ENCODE measurements around the gene GBF1. TPM values are rescaled to one million over a fixed set of nuclear protein-coding genes. Genes with fewer than 3 reads are reported as not detected.

GBF1 gene
- polyA plus RNA-seq, 3 donors = 4.2 to 17.4 (median 11.9) TPM

- Mint-ChIP-seq H3K9me3 (no peaks in the 10 kb centered on the region), H3K27ac (peak overlapping the region in 1 of 7 donors; percentile 3), H3K4me3 (peak overlapping the region in 1 of 2 donors; percentile 68), H3K27me3 (ENCODE audit: low read depth in 3 of 3) (peaks cover 12 to 25% (median 24%) of the 10 kb centered on the region in 3 donors), H3K4me1 (peaks cover 22% of the 10 kb centered on the region), H3K36me3 (peaks cover 11 to 18% of the 10 kb centered on the region in 2 donors)
- 89% methylated on average over 5 of the region's 5 CpGs for WGBS (ENCODE audit: insufficient coverage)
- H3K27me3 ChIP-seq (ENCODE audit: control insufficient read depth in 2 of 2, insufficient read depth in 2 of 2, low read length in 2 of 2) = peaks cover 0 to 17% of the 10 kb centered on the region in 2 donors
- H4K20me1 ChIP-seq (ENCODE audit: insufficient read depth, low read length) = peaks cover 18% of the 10 kb centered on the region
- peaks cover 8 to 10% of the 10 kb centered on the region in 2 donors for H3K36me3 ChIP-seq (replicated peaks in 1 of 2; ENCODE audit: control insufficient read depth in 1 of 2, insufficient read depth in 2 of 2, low read length in 2 of 2)
- H3K4me3 ChIP-seq (replicated peaks in 1 of 3; ENCODE audit: low read depth in 2 of 3, low read length in 3 of 3) = no peak overlapping the region
- no peak overlapping the region for H3K9ac ChIP-seq (ENCODE audit: insufficient read depth, low read length, poor library complexity, severe bottlenecking)
- no peak for TF ChIP-seq CTCF (IDR thresholded peaks at IDR 0.05)
- no peak overlapping the region for H2AFZ ChIP-seq (ENCODE audit: insufficient read depth, low read depth, low read length, poor library complexity, severe bottlenecking)
- H3K9me3 ChIP-seq (replicated peaks in 1 of 2; ENCODE audit: control insufficient read depth in 1 of 2, insufficient read depth in 1 of 2, low read length in 2 of 2) = no peaks in the 10 kb centered on the region
- no peak for DNase-seq
- peaks cover 19 to 21% of the 10 kb centered on the region in 2 donors for H3K4me1 ChIP-seq (ENCODE audit: control insufficient read depth in 1 of 2, insufficient read depth in 2 of 2, low read length in 2 of 2)
- H3K4me2 ChIP-seq (replicated peaks; ENCODE audit: extremely low read depth, low read length, poor library complexity, severe bottlenecking) = no peak overlapping the region
- peaks cover 19% of the 10 kb centered on the region for H3K79me2 ChIP-seq (ENCODE audit: insufficient read depth, low read length)
- intact Hi-C loops (cut with micrococcal nuclease) = loop anchor here (5.0 to 10.0 kb wide), 3 partner anchors 82 to 192 kb away; no protein-coding TSS in a partner anchor
- H3K27ac ChIP-seq (ENCODE audit: low read depth in 1 of 2, low read length in 2 of 2) = no peak overlapping the region
These were observed 147.0 kb downstream of the GBF1 start for GRCh38 chr10:102392306-102392705.

GRCh38 chr10:102393411-102394078 is 148.2 kb downstream of the GBF1 start:
- peaks cover 0 to 17% of the 10 kb centered on the region in 2 donors for H3K27me3 ChIP-seq (ENCODE audit: control insufficient read depth in 2 of 2, insufficient read depth in 2 of 2, low read length in 2 of 2)
- WGBS (ENCODE audit: insufficient coverage) = 7% methylated on average over 17 of the region's 30 CpGs
- H3K4me3 ChIP-seq (replicated peaks in 1 of 3; ENCODE audit: low read depth in 2 of 3, low read length in 3 of 3) = peak overlapping the region; percentile 50 to 94 (median 89)
- H3K9ac ChIP-seq (ENCODE audit: insufficient read depth, low read length, poor library complexity, severe bottlenecking) = peak overlapping the region; percentile 99
- Mint-ChIP-seq H3K27me3 (ENCODE audit: low read depth in 3 of 3) (peaks cover 12 to 24% (median 22%) of the 10 kb centered on the region in 3 donors), H3K9me3 (no peaks in the 10 kb centered on the region), H3K4me3 (peak overlapping the region; percentile 91 to 95), H3K27ac (peak overlapping the region; percentile 98 to 100 (median 99)), H3K4me1 (peaks cover 29% of the 10 kb centered on the region), H3K36me3 (peaks cover 23 to 30% of the 10 kb centered on the region in 2 donors)
- H3K4me1 ChIP-seq (ENCODE audit: control insufficient read depth in 1 of 2, insufficient read depth in 2 of 2, low read length in 2 of 2) = peaks cover 21 to 32% of the 10 kb centered on the region in 2 donors
- peaks cover 21 to 22% of the 10 kb centered on the region in 2 donors for H3K36me3 ChIP-seq (replicated peaks in 1 of 2; ENCODE audit: control insufficient read depth in 1 of 2, insufficient read depth in 2 of 2, low read length in 2 of 2)
- no peak for DNase-seq
- TF ChIP-seq CTCF (IDR thresholded peaks at IDR 0.05) = peak; percentile 96
- H2AFZ ChIP-seq (ENCODE audit: insufficient read depth, low read depth, low read length, poor library complexity, severe bottlenecking) = no peak overlapping the region
- no peaks in the 10 kb centered on the region for H3K9me3 ChIP-seq (replicated peaks in 1 of 2; ENCODE audit: control insufficient read depth in 1 of 2, insufficient read depth in 1 of 2, low read length in 2 of 2)
- H3K27ac ChIP-seq (ENCODE audit: low read depth in 1 of 2, low read length in 2 of 2) = peak overlapping the region; percentile 96 to 100
- H3K79me2 ChIP-seq (ENCODE audit: insufficient read depth, low read length) = peaks cover 19% of the 10 kb centered on the region
- intact Hi-C loops (cut with micrococcal nuclease) = loop anchor here (2.0 to 10.0 kb wide), 5 partner anchors 39 to 191 kb away; partner anchors contain the start of genes ACTR1A (in 1 of the 2), CUEDC2 (in 1 of the 2) and SUFU (in 1 of the 2)
- peaks cover 30% of the 10 kb centered on the region for H4K20me1 ChIP-seq (ENCODE audit: insufficient read depth, low read length)
- H3K4me2 ChIP-seq (replicated peaks; ENCODE audit: extremely low read depth, low read length, poor library complexity, severe bottlenecking) = peak overlapping the region; percentile 78

All from CD14-positive monocyte (primary cell).